Esophagus muscularis mucosa (tissue), 4 donors: Measurements from ENCODE around the gene AIF1. TPM values are rescaled to one million over a fixed set of nuclear protein-coding genes. Genes with fewer than 3 reads are reported as not detected.

Experiments
- DNase-seq: peaks from one replicate; pipeline ENCODE4 v3.0.0-alpha.2; 2017; ENCODE audit errors: extremely low spot score
- H3K27ac ChIP-seq, 4 donors: fragments of 200-600 bp; sonication (generic); replicated peaks in 1 of 4; 1 replicate in 3 of 4; 2 replicates in 1 of 4; pipeline ENCODE4 v1.5.1; 2016 to 2019; ENCODE audit warnings: mild to moderate bottlenecking in 1 of 4
- H3K27me3 ChIP-seq, 4 donors: fragments of 200-600 bp; sonication (generic); one replicate each; pipeline versions ENCODE4 v1.5.1 to v1.6.0; 2016 to 2019
- H3K36me3 ChIP-seq, 4 donors: fragments of 200-600 bp; sonication (generic); one replicate each; pipeline ENCODE4 v1.5.1; 2016 to 2019
- H3K4me1 ChIP-seq, 4 donors: fragments of 200-600 bp; sonication (generic); one replicate each; pipeline ENCODE4 v1.5.1; 2016 to 2019
- H3K4me3 ChIP-seq, 4 donors: fragments of 200-600 bp; sonication (generic); 1 replicate in 2 of 4; 2 replicates in 2 of 4; pipeline ENCODE4 v1.5.1; 2016 to 2019; ENCODE audit warnings: mild to moderate bottlenecking in 4 of 4, moderate library complexity in 1 of 4
- H3K9me3 ChIP-seq, 4 donors: fragments of 200-600 bp; sonication (generic); 1 replicate in 3 of 4; 2 replicates in 1 of 4; pipeline ENCODE4 v1.5.1; 2016 to 2019
- EP300 ChIP-seq: sonication (generic); formaldehyde crosslinking; IDR thresholded peaks from one replicate; pipeline ENCODE4 v1.6.1; 2017; ENCODE audit warnings: antibody characterized with exemption
- POLR2A ChIP-seq: fragments of 450-650 bp; IDR thresholded peaks from one replicate; pipeline ENCODE4 v1.6.1; 2017; ENCODE audit warnings: antibody characterized with exemption, moderate library complexity, mild to moderate bottlenecking, low read depth
- POLR2AphosphoS5 ChIP-seq, 2 donors: sonication (generic); formaldehyde crosslinking; IDR thresholded peaks; one replicate each; pipeline ENCODE4 v1.6.1; 2017; ENCODE audit warnings: antibody characterized with exemption in 2 of 2
- WGBS: methylation state at CpG from one replicate; pipeline ENCODE4 v1.1.5; 2018; 5-methylcytosine and 5-hydroxymethylcytosine counted together
- intact Hi-C: fragments of 100-400 bp; cut with DNase I; formaldehyde crosslinking; loops from one replicate; pipeline ENCODE4 v1.15.1; 2023
- total RNA-seq, 4 donors: library from RNA; depleted of rRNA; stranded (reverse); fragments of >200 nt; gene quantifications; one replicate each; pipeline versions ENCODE4 v1.1.0 to v1.2.1, GENCODE V29; 2016
- TF ChIP-seq, protein P1 (sequence below), 3 experiments: fragments of 200-600 bp in 2 of 3; fragments of 450-650 bp in 1 of 3; sonication (generic) in 2 of 3; IDR thresholded peaks; one replicate each; pipeline ENCODE4 v1.5.1; 2017 to 2019; ENCODE audit warnings: antibody characterized with exemption in 3 of 3, mild to moderate bottlenecking in 2 of 3, moderate library complexity in 1 of 3

Gene AIF1
- total RNA-seq, 4 donors from 2014 or later: 9.4 to 41.9 (median 14.4) TPM

- intact Hi-C loops: no loop called here
- peak; percentile 88 to 96 for TF ChIP-seq POLR2AphosphoS5 (IDR thresholded peaks at IDR 0.05)
- TF ChIP-seq POLR2A: peak; percentile 89
- TF ChIP-seq, protein P1, sequence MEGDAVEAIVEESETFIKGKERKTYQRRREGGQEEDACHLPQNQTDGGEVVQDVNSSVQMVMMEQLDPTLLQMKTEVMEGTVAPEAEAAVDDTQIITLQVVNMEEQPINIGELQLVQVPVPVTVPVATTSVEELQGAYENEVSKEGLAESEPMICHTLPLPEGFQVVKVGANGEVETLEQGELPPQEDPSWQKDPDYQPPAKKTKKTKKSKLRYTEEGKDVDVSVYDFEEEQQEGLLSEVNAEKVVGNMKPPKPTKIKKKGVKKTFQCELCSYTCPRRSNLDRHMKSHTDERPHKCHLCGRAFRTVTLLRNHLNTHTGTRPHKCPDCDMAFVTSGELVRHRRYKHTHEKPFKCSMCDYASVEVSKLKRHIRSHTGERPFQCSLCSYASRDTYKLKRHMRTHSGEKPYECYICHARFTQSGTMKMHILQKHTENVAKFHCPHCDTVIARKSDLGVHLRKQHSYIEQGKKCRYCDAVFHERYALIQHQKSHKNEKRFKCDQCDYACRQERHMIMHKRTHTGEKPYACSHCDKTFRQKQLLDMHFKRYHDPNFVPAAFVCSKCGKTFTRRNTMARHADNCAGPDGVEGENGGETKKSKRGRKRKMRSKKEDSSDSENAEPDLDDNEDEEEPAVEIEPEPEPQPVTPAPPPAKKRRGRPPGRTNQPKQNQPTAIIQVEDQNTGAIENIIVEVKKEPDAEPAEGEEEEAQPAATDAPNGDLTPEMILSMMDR (IDR thresholded peaks at IDR 0.05): no peak
- WGBS: 0% methylated on average over 28 of the region's 52 CpGs
- Histone ChIP-seq H3K36me3 (peaks cover 0 to 45% (median 36%) of the 10 kb centered on the region in 4 donors), H3K27ac (peak within 1 kb of the TSS; percentile 84 to 99 (median 89)), H3K9me3 (no peaks in the 10 kb centered on the region), H3K27me3 (no peaks in the 10 kb centered on the region), H3K4me3 (peak within 1 kb of the TSS; percentile 68 to 91 (median 70)), H3K4me1 (peaks cover 57 to 82% (median 66%) of the 10 kb centered on the region in 4 donors)
- peak; percentile 95 for DNase-seq
Measured at GRCh38 chr6:31660381-31661261, 45.6 kb downstream of the AIF1 start, which contains the start of gene C6orf47. TSS of gene C6orf47 (minus strand) at chr6:31660778. CDS start at chr6:31659947, 831 bp downstream.

DNA sequence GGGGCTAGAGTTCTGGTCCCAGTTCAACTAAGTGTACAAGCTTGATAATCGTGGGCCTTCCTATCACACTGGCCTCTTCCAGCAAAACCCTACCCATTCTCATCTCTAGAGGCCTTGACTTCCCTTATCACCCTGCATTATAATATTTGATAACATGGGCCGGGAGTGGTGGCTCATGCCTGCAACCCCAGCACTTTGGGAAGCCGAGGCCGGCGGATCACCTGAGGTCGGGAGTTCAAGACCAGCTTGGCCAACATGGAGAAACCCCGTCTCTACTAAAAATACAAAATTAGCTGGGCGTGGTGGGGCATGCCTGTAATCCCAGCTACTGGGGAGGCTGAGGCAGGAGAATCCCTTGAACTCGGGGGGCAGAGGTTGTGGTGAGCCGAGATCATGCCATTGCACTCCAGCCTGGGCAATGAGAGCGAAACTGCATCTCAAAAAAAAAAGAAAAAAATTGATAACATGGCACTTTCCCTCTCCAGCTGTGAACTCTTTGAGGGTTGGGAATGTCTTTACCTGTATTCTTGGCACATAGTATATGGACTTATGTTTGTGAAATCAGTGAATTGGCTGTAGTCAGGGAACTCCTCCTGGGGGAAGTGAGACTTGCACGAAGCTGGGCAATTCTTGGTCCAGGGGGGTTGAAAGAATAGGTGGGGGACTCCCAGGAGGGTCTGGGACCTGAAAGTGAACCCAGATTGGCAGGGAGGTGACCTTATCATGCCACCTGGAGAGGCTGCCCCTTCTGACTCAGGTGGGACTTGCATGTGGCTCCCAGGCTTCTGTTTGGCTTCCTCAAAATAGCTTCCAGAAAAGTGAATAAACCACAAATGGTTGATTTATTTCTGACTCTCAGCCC, 46.5 kb downstream of the AIF1 start:
- peaks cover 58 to 76% (median 67%) of the 10 kb centered on the region in 4 donors for H3K4me1 ChIP-seq
- H3K27me3 ChIP-seq: no peaks in the 10 kb centered on the region
- H3K4me3 ChIP-seq: peak overlapping the region; percentile 68 to 91 (median 70)
- no peak for DNase-seq
- peaks cover 0 to 36% (median 31%) of the 10 kb centered on the region in 4 donors for H3K36me3 ChIP-seq
- TF ChIP-seq POLR2AphosphoS5 (IDR thresholded peaks at IDR 0.05): no peak
- no peak for TF ChIP-seq EP300
- TF ChIP-seq, protein P1 (IDR thresholded peaks at IDR 0.05): no peak
- TF ChIP-seq POLR2A: no peak
- 84% methylated on average over 12 of the region's 12 CpGs for WGBS
- H3K27ac ChIP-seq: peak overlapping the region; percentile 84 to 99 (median 89)
- H3K9me3 ChIP-seq: no peaks in the 10 kb centered on the region
- intact Hi-C loops: no loop called here

GRCh38 chr6:31662124-31662723, 47.2 kb downstream of the AIF1 start:
- no peak for DNase-seq
- Histone ChIP-seq H3K4me1 (peaks cover 65 to 79% (median 74%) of the 10 kb centered on the region in 4 donors), H3K36me3 (peaks cover 0 to 33% (median 30%) of the 10 kb centered on the region in 4 donors), H3K27ac (peak overlapping the region in 3 of 4 donors; percentile 1 to 99 (median 50)), H3K4me3 (no peak overlapping the region), H3K9me3 (no peaks in the 10 kb centered on the region), H3K27me3 (no peaks in the 10 kb centered on the region)
- intact Hi-C loops: no loop called here
- WGBS: 86% methylated on average over 12 of the region's 12 CpGs
- TF ChIP-seq, protein P1 (IDR thresholded peaks at IDR 0.05): no peak
- no peak for TF ChIP-seq POLR2A

DNA sequence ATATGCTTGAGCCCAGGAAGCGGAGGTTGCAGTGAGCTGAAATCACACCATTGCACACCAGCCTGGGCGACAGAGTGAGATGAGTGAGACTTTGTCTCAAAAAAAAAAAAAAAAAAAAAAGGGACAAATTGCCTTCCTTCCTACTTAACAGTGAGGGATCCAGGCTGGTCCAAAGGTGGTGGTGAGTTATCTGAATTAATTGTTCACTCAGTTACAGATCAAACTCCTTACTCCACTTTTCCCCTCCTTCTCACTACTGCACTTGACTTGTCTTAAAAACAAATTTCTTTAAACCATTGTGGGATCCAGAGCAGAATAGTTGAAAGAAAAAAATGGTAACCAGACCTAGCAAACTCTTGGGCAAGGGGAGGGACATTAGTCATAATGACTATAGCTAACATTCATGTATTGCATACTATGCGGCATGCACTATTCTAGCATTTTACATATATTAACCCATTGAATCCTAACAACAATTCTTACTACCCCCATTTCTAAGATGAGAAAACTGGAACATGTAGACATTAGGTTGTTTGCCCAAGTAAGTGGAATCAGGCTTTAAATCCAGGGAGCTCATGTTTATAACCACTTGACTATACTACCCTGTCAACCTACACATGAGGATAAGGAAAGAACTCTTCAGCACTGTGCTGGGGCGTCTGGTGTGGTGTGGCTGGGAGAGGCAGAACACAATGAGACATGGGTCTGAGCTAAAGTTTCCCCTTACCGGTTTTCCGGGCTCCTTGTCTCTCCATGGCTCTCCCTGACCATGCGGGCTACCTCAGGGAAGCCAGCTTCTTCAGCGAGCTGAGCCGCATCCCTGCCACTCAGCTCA, 48.3 kb downstream of the AIF1 start:
- DNase-seq: no peak
- Histone ChIP-seq H3K4me3 (peak overlapping the region; percentile 66 to 93 (median 78)), H3K4me1 (peaks cover 67 to 79% (median 74%) of the 10 kb centered on the region in 4 donors), H3K27ac (peak overlapping the region; percentile 95 to 99 (median 98)), H3K27me3 (no peaks in the 10 kb centered on the region), H3K9me3 (no peaks in the 10 kb centered on the region), H3K36me3 (peaks cover 7 to 33% (median 33%) of the 10 kb centered on the region in 4 donors)
- TF ChIP-seq POLR2A (no peak), POLR2AphosphoS5 (IDR thresholded peaks at IDR 0.05) (no peak), EP300 (no peak)
- TF ChIP-seq, protein P1 (IDR thresholded peaks at IDR 0.05): no peak
- intact Hi-C loops: no loop called here
- WGBS: 64% methylated on average over 9 of the region's 9 CpGs
